NCI-H524 (cell line): Measurements from ENCODE around the gene COL11A2.
"Not testable (repeated sequence)": the region's sequence is repeated elsewhere in the genome, so short reads cannot be mapped to it uniquely, and the experiment has no call there.

Experiments used
- DNase-seq, 2 experiments: peaks; one replicate each; lab custom pipeline; 2025; lab: John Stamatoyannopoulos, UW

COL11A2 gene

GRCh38 chr6:33192105-33192646, at the start of gene COL11A2:
Gene COL11A2, minus strand, starts transcription at chr6:33192467. Its CDS starts 227 bp downstream, at chr6:33192240.
- DNase-seq = no peak

- DNase-seq = no peak
Measured at GRCh38 chr6:33241968-33242367, 49.7 kb upstream of the COL11A2 start.

- no peak for DNase-seq
Measured at GRCh38 chr6:33237741-33238140, 45.5 kb upstream of the COL11A2 start.

- DNase-seq = no peak
Measured at GRCh38 chr6:33236852-33237251, 44.6 kb upstream of the COL11A2 start.

- DNase-seq = no peak
Measured at GRCh38 chr6:33236328-33236727, 44.1 kb upstream of the COL11A2 start.

GRCh38 chr6:33235221-33235634, 43.0 kb upstream of the COL11A2 start:
- DNase-seq = peak in 1 of 2 experiments; percentile 29

- DNase-seq = not testable (repeated sequence)
Measured at GRCh38 chr6:33226503-33227120, 34.3 kb upstream of the COL11A2 start.

- DNase-seq = no peak
Measured at GRCh38 chr6:33217681-33218080, 25.4 kb upstream of the COL11A2 start.

GRCh38 chr6:33217246-33217645, 25.0 kb upstream of the COL11A2 start:
- DNase-seq = no peak

- DNase-seq = no peak
Measured at GRCh38 chr6:33216117-33216649, 23.9 kb upstream of the COL11A2 start.

- DNase-seq = no peak
Measured at GRCh38 chr6:33215271-33216116, 23.2 kb upstream of the COL11A2 start.

- DNase-seq = no peak
Measured at GRCh38 chr6:33213989-33214335, 21.7 kb upstream of the COL11A2 start.

- DNase-seq = no peak
Measured at GRCh38 chr6:33213166-33213988, 21.1 kb upstream of the COL11A2 start.

GRCh38 chr6:33212857-33213165, 20.5 kb upstream of the COL11A2 start:
- DNase-seq = no peak

- DNase-seq = no peak
Measured at GRCh38 chr6:33211666-33212422, 19.6 kb upstream of the COL11A2 start.

- no peak for DNase-seq
Measured at GRCh38 chr6:33211136-33211535, 18.9 kb upstream of the COL11A2 start.

GRCh38 chr6:33209856-33210255, 17.6 kb upstream of the COL11A2 start:
- no peak for DNase-seq

- peak; percentile 60 to 64 for DNase-seq
Measured at GRCh38 chr6:33208091-33208967, 16.1 kb upstream of the COL11A2 start, which contains the start of gene RING1. Gene RING1, plus strand, starts transcription at chr6:33208500. Its CDS starts 323 bp downstream, at chr6:33208823.

GRCh38 chr6:33207552-33208090, 15.4 kb upstream of the COL11A2 start:
- DNase-seq = peak in 1 of 2 experiments; percentile 38
